ENCODE measurements around the gene CDKN1C.

GRCh38 chr11:2835751-2836150 is 49.8 kb downstream of the CDKN1C start:
- no peak for TF ChIP-seq CTCF (IDR thresholded peaks at IDR 0.05)
- TF ChIP-seq POLR2A (IDR thresholded peaks at IDR 0.05): no peak
